Measurements from ENCODE around the gene ADORA1.

ADORA1 gene

GRCh38 chr1:203120325-203121153, 7.0 kb upstream of the ADORA1 start:
- Histone ChIP-seq H3K36me3 (ENCODE audit: control insufficient read depth in 2 of 2, insufficient read depth in 1 of 2, low read length in 2 of 2) (no peaks in the 10 kb centered on the region), H3K4me3 (ENCODE audit: low read depth, low read length) (no peak overlapping the region), H3K27ac (ENCODE audit: extremely low read depth, low read depth, low read length) (no peak overlapping the region), H3K9me3 (ENCODE audit: control insufficient read depth, insufficient read depth, low read depth, low read length) (no peaks in the 10 kb centered on the region), H3K4me1 (ENCODE audit: control insufficient read depth, insufficient read depth, low read length) (no peaks in the 10 kb centered on the region)
- no peak for TF ChIP-seq ZBTB8A (tag by site-specific recombination; IDR thresholded peaks at IDR 0.05)
- no peak for TF ChIP-seq HOXC10 (CRISPR knock-in tag; IDR thresholded peaks at IDR 0.05)
- TF ChIP-seq ZNF596 (tag by site-specific recombination; IDR thresholded peaks at IDR 0.05): no peak
- no peak for TF ChIP-seq ZNF548 (tag by site-specific recombination; IDR thresholded peaks at IDR 0.05)
- no peak for TF ChIP-seq ZNF37A (tag by site-specific recombination; IDR thresholded peaks at IDR 0.05)
- no peak for TF ChIP-seq ZNF391 (tag by site-specific recombination; IDR thresholded peaks at IDR 0.05; ENCODE audit: borderline replicate concordance, low read depth)
- no peak for TF ChIP-seq ZNF133 (tag by site-specific recombination; IDR thresholded peaks at IDR 0.05)
- TF ChIP-seq KLF10 (tag by site-specific recombination; IDR thresholded peaks at IDR 0.05): no peak
- TF ChIP-seq GFI1B (tag by site-specific recombination; IDR thresholded peaks at IDR 0.05): no peak
- TF ChIP-seq PRDM10 (tag by site-specific recombination; IDR thresholded peaks at IDR 0.05): no peak
- no peak for TF ChIP-seq ZNF157 (tag by site-specific recombination; IDR thresholded peaks at IDR 0.05)
- TF ChIP-seq ZNF692 (tag by site-specific recombination; IDR thresholded peaks at IDR 0.05): no peak
- TF ChIP-seq ZNF211 (tag by site-specific recombination; IDR thresholded peaks at IDR 0.05; ENCODE audit: low read depth): no peak
- no peak for TF ChIP-seq ZSCAN23 (tag by site-specific recombination; IDR thresholded peaks at IDR 0.05)
- TF ChIP-seq ZNF629 (tag by site-specific recombination; IDR thresholded peaks at IDR 0.05): no peak
- no peak for TF ChIP-seq ZNF670 (tag by site-specific recombination; IDR thresholded peaks at IDR 0.05; ENCODE audit: low read depth)
- TF ChIP-seq GLI4 (tag by site-specific recombination; IDR thresholded peaks at IDR 0.05): no peak
- CTCF ChIA-PET: interaction anchor here (0.9 to 13.6 kb wide), 10 partner anchors 8 to 148 kb away, joined by 3 to 226 read pairs (median 5); no protein-coding TSS in a partner anchor
- POLR2A ChIA-PET: no interaction called here

GRCh38 chr1:203121186-203122015, 6.1 kb upstream of the ADORA1 start:
- H3K4me3 ChIP-seq (ENCODE audit: low read depth, low read length): no peak overlapping the region
- H3K36me3 ChIP-seq (ENCODE audit: control insufficient read depth in 2 of 2, insufficient read depth in 1 of 2, low read length in 2 of 2): no peaks in the 10 kb centered on the region
- CTCF ChIA-PET: interaction anchor here (0.9 to 13.6 kb wide), 7 partner anchors 9 to 148 kb away, joined by 4 to 226 read pairs (median 5); no protein-coding TSS in a partner anchor
- no peaks in the 10 kb centered on the region for H3K4me1 ChIP-seq (ENCODE audit: control insufficient read depth, insufficient read depth, low read length)
- no peaks in the 10 kb centered on the region for H3K9me3 ChIP-seq (ENCODE audit: control insufficient read depth, insufficient read depth, low read depth, low read length)
- POLR2A ChIA-PET: no interaction called here
- no peak overlapping the region for H3K27ac ChIP-seq (ENCODE audit: extremely low read depth, low read depth, low read length)
- TF ChIP-seq ZNF366 (tag by site-specific recombination; conservative IDR thresholded peaks at IDR 0.05) (no peak), HOXA7 (CRISPR knock-in tag; IDR thresholded peaks at IDR 0.05; ENCODE audit: borderline replicate concordance) (no peak), ZNF830 (tag by site-specific recombination; IDR thresholded peaks at IDR 0.05; ENCODE audit: low read depth) (no peak), ZNF302 (tag by site-specific recombination; IDR thresholded peaks at IDR 0.05; ENCODE audit: low read depth) (no peak), ELK4 (IDR thresholded peaks at IDR 0.05; ENCODE audit: borderline replicate concordance, low read depth, low read length) (no peak), KLF1 (tag by site-specific recombination; IDR thresholded peaks at IDR 0.05) (no peak), ZNF433 (tag by site-specific recombination; IDR thresholded peaks at IDR 0.05; ENCODE audit: low read depth) (no peak), HOXC10 (CRISPR knock-in tag; IDR thresholded peaks at IDR 0.05) (no peak), ZNF169 (tag by site-specific recombination; IDR thresholded peaks at IDR 0.05) (no peak), ZBTB48 (tag by site-specific recombination; IDR thresholded peaks at IDR 0.05) (no peak), ZNF785 (tag by site-specific recombination; IDR thresholded peaks at IDR 0.05) (no peak), ZNF423 (tag by site-specific recombination; IDR thresholded peaks at IDR 0.05) (no peak), ZNF544 (tag by site-specific recombination; IDR thresholded peaks at IDR 0.05) (no peak)

All from HEK293 (cell line).